ENCODE measurements around the gene NAV2. TPM values are rescaled to one million over a fixed set of nuclear protein-coding genes. Genes with fewer than 3 reads are reported as not detected.

The NAV2 gene
- total RNA-seq, 1 experiment from 2014 or later = 63.5 TPM

DNA sequence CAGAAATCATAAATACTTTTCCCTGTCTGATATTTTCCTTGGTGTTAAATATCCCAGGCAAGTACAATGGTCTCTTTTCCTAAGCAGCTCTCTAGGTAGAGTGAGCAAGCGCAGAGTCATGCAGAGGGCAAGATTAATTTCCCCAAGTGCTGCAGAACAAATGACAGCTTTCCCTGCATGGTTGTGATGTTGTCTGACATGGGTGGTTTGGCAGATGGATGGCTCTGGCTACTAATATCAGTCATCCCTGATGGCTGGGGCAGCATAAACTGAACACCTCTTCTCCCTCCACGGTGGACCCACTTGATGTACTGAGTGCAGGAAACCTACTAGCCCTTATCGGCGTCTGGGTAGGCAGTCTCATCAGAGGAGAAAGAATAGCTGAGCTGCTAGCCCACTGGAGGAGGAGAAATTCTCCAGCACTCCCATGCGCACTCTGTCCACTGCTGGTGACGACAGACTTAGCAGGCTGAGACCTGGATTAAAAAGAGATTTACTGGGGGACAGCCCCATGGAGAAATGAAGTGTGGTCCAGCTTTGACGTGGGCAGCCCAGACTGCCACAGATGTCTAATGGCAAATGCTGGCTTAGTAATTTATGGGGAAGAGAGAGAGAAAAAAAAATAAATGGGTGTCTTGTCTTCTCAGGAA, 244.8 kb downstream of the NAV2 start:
- intact Hi-C loops (cut with micrococcal nuclease; ENCODE audit: unreplicated experiment) = no loop called here
- peaks cover 21% of the 10 kb centered on the region for H3K4me1 ChIP-seq
- POLR2A ChIA-PET = no interaction called here

DNA sequence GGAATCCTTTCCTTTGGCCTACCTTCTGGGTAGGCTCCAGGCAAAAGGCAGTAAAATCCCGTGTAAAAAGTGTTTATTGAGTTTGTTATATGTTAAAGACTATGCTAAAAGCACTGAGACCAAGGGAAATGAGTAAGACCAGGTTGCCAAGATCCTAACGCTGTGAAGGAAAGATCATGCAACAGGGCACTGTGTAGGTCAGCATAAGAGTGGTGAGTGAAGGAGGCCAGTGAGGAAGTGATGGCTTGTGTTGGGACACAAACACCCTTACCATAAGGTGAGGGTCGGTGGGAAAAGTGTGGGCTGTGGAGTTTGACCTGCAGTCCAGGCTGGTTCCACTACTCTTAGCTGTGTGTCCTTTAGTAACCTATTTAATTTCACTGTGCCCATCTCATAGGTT, 245.6 kb downstream of the NAV2 start:
- no peaks in the 10 kb centered on the region for H3K36me3 ChIP-seq (ENCODE audit: control insufficient read depth, insufficient read depth, low read length)
- intact Hi-C loops (cut with micrococcal nuclease; ENCODE audit: unreplicated experiment) = no loop called here
- no peaks in the 10 kb centered on the region for H3K36me3 Mint-ChIP-seq (ENCODE audit: insufficient read depth, unreplicated experiment)
- no TSS peak for BruUV-seq (replicated peaks)
- H3K27ac Mint-ChIP-seq (ENCODE audit: unreplicated experiment) = no peak overlapping the region
- no peaks in the 10 kb centered on the region for H3K27me3 ChIP-seq (replicated peaks; ENCODE audit: control insufficient read depth, insufficient read depth, low read length)
- no peak for DNase-seq
- H3K4me3 Mint-ChIP-seq (ENCODE audit: unreplicated experiment) = no peak overlapping the region
- ChIA-PET POLR2A (no interaction called here), CTCF (no interaction called here)
- TF ChIP-seq CTCF (IDR thresholded peaks at IDR 0.05; ENCODE audit: insufficient read depth in 1 of 2, low read depth in 1 of 2, low read length in 1 of 2, severe bottlenecking in 1 of 2, unreplicated experiment in 1 of 2) = no peak
- peaks cover 28% of the 10 kb centered on the region for H3K4me1 Mint-ChIP-seq (ENCODE audit: low read depth, unreplicated experiment)
- no peaks in the 10 kb centered on the region for H3K9me3 Mint-ChIP-seq (ENCODE audit: unreplicated experiment)
- H3K27me3 Mint-ChIP-seq (ENCODE audit: insufficient read depth, unreplicated experiment) = no peaks in the 10 kb centered on the region
- H3K4me1 ChIP-seq = peaks cover 13% of the 10 kb centered on the region
- H3K4me3 ChIP-seq (ENCODE audit: low read depth, low read length) = no peak overlapping the region
- no peaks in the 10 kb centered on the region for H3K9me3 ChIP-seq

More for the DNA sequence above, 244.8 kb downstream of the NAV2 start:
- H3K9me3 ChIP-seq = no peaks in the 10 kb centered on the region
- H3K36me3 ChIP-seq (ENCODE audit: control insufficient read depth, insufficient read depth, low read length) = no peaks in the 10 kb centered on the region
- no peaks in the 10 kb centered on the region for H3K27me3 ChIP-seq (replicated peaks; ENCODE audit: control insufficient read depth, insufficient read depth, low read length)
- TF ChIP-seq CTCF (IDR thresholded peaks at IDR 0.05; ENCODE audit: insufficient read depth in 1 of 2, low read depth in 1 of 2, low read length in 1 of 2, severe bottlenecking in 1 of 2, unreplicated experiment in 1 of 2) = no peak
- Mint-ChIP-seq H3K36me3 (ENCODE audit: insufficient read depth, unreplicated experiment) (no peaks in the 10 kb centered on the region), H3K4me3 (ENCODE audit: unreplicated experiment) (no peak overlapping the region), H3K9me3 (ENCODE audit: unreplicated experiment) (no peaks in the 10 kb centered on the region), H3K27ac (ENCODE audit: unreplicated experiment) (no peak overlapping the region), H3K27me3 (ENCODE audit: insufficient read depth, unreplicated experiment) (no peaks in the 10 kb centered on the region), H3K4me1 (ENCODE audit: low read depth, unreplicated experiment) (peaks cover 33% of the 10 kb centered on the region)
- BruUV-seq (replicated peaks) = no TSS peak
- DNase-seq = no peak
- no peak overlapping the region for H3K4me3 ChIP-seq (ENCODE audit: low read depth, low read length)
- CTCF ChIA-PET = interaction anchor here (0.9 kb wide), 1 partner anchor 175 kb away, joined by 3 read pairs; no protein-coding TSS in a partner anchor

- no TSS peak for BruUV-seq (replicated peaks)
- ChIA-PET POLR2A (no interaction called here), CTCF (no interaction called here)
- intact Hi-C loops (cut with micrococcal nuclease; ENCODE audit: unreplicated experiment) = no loop called here
- TF ChIP-seq CTCF (IDR thresholded peaks at IDR 0.05; ENCODE audit: insufficient read depth in 1 of 2, low read depth in 1 of 2, low read length in 1 of 2, severe bottlenecking in 1 of 2, unreplicated experiment in 1 of 2) = no peak
- H3K4me3 Mint-ChIP-seq (ENCODE audit: unreplicated experiment) = no peak overlapping the region
- H3K4me1 ChIP-seq = peaks cover 3% of the 10 kb centered on the region
- no peak overlapping the region for H3K27ac Mint-ChIP-seq (ENCODE audit: unreplicated experiment)
- H3K36me3 Mint-ChIP-seq (ENCODE audit: insufficient read depth, unreplicated experiment) = no peaks in the 10 kb centered on the region
- no peaks in the 10 kb centered on the region for H3K36me3 ChIP-seq (ENCODE audit: control insufficient read depth, insufficient read depth, low read length)
- H3K9me3 Mint-ChIP-seq (ENCODE audit: unreplicated experiment) = no peaks in the 10 kb centered on the region
- no peaks in the 10 kb centered on the region for H3K9me3 ChIP-seq
- no peaks in the 10 kb centered on the region for H3K27me3 Mint-ChIP-seq (ENCODE audit: insufficient read depth, unreplicated experiment)
- peaks cover 18% of the 10 kb centered on the region for H3K4me1 Mint-ChIP-seq (ENCODE audit: low read depth, unreplicated experiment)
- no peak for DNase-seq
- no peak overlapping the region for H3K4me3 ChIP-seq (ENCODE audit: low read depth, low read length)
- no peaks in the 10 kb centered on the region for H3K27me3 ChIP-seq (replicated peaks; ENCODE audit: control insufficient read depth, insufficient read depth, low read length)
Measured at GRCh38 chr11:19959210-19959609, 246.6 kb downstream of the NAV2 start.
